Daoy (cell line): ENCODE measurements around the gene LRGUK. TPM values are rescaled to one million over a fixed set of nuclear protein-coding genes. Genes with fewer than 3 reads are reported as not detected.
"Not testable (repeated sequence)": the region's sequence is repeated elsewhere in the genome, so short reads cannot be mapped to it uniquely, and the experiment has no call there.

Source experiments
- DNase-seq: peaks from one replicate; pipeline ENCODE4 v3.0.0-alpha.2; 2015; ENCODE audit warnings: low read depth
- total RNA-seq: library from RNA; depleted of rRNA; stranded (reverse); fragments of >200 nt; shearing (Covaris generic); gene quantifications from 2 replicates; pipeline ENCODE4 v1.2.3, GENCODE V29; 2014

LRGUK gene
- total RNA-seq, 1 experiment from 2014 or later: 0.40 TPM

GRCh38 chr7:134234216-134234615 lies 107.1 kb downstream of the LRGUK start:
- no peak for DNase-seq

DNA sequence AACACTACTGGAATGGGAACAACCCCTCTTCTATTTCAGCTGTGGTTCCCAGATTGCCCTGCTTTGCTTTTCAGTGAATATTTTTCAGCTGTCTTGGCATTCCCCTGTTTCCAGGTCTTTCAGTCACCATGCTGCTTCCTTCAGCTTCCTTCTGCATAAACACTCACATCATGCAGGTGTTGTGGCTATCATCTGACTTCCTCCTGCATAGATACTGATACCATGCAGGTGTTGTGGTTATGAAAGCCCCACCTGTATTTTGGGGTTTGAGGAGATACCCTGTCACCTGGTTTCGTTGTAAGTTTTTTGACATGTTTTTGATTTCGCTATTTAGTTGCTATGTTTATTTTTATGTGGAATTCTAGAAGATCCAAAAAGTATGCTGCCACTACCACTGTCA lies 118.1 kb downstream of the LRGUK start:
- DNase-seq: no peak

DNA sequence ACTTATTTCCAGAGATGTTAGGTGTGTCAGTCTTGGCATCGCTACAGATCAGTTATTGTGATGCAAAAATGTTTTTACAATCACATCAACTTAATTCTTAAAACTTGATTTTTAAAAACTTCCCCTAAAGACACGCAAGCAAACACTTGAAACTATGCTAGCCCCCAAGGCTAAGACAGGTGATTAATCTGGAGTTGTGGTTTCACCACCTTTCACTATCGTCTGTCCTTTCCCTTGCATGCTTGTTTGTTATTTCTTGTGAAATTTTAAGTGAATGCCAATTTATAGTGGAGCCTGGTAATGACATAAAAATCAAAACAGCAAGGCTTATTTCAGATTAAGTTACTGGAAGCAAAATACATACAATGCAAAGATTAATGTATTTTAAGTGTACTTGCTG lies 119.2 kb downstream of the LRGUK start:
- no peak for DNase-seq

- no peak for DNase-seq
Measured at GRCh38 chr7:134246761-134247160, 119.6 kb downstream of the LRGUK start.

DNA sequence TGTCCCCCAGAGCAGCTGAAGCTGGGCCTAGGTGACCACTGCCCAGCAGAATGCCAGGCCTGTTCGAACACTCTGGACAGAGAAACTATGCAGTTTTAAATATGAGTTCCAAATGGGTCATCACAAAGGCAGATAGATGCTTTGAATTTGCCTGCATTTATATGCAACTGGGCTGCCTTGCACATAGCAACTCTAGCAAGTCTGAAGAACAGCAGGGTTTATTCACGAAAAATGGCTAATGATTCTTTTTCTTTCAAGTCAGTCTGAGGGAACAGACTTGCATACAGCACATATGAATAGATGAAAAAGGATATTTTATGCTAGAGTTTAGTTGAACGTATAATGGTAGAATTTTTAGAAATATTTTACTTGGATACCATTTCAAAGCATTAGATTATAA lies 121.1 kb downstream of the LRGUK start:
- DNase-seq: no peak

DNA sequence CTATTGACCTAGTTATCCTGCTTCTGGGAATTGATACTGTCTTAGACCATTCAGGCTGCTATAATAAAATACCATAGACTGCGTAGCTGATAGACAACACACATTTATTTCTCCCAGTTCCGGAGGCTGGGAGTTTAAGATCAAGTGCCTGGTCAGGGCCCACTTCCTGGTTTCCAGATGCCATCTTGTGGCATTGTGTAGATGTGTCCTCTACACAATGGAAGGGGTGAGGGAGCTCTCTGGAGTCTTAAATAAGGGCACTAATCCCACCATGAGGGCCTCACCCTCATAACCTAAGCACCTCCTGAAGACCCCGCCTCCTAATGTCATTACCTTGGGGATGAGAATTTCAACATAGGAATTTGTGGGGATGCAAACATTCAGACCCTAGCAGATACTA lies 127.2 kb downstream of the LRGUK start:
- peak; percentile 38 for DNase-seq

DNA sequence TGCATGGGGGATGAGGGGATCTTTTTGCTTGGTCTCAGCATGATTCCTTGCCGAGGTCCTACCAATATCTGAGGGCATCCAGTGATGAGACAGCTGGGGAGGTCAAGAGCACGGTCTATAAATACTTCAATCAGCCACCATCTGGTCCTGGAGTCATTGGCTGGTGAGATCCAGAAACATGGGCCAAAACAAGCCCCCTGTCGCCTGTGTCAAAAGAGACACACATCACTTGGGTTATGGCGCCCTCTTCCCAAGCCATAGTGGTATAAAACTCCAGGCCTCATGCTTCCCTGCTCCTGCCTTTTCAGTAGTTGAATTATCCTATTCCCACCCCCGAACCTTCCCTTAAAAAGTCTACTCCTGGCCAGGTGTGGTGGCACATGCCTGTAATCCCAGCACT lies 128.7 kb downstream of the LRGUK start:
- DNase-seq: no peak

DNA sequence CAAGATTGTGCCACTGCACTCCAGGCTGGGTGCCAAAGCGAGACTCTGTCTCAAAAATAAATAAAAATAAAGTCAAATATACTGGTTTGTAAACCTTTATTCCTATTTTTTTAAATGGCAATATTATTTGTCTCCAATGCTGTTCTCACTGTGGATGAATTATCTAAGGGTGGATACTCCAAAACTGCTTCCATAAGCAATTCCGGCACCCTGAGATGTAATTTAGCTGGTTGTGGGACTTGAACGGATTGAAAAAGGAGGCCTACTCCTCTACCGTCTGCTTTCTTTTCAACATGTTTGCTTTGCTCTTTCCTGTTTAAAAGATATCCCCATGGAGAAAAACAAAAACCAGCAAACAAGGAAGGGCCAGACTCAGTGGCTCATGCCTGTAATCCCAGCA lies 135.2 kb downstream of the LRGUK start:
- no peak for DNase-seq

DNA sequence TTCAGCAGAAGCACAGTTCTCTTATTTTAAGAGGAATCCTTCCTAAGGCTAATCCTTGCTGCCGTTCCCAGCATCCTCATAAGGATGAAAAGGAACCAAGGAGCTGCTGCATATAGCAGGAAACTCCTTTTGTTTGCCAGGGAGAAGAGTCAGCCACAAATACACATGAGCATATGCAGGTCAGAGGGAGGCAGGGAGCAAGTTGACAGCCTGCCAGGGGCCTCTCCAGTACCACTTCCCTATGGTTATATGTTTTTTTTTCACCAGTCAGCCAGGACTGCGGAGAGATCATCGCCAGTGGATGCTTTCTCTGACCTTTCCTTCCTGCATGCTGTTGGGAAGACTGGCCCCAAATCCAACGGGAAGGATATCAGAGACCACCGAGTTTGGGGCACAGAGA lies 149.8 kb downstream of the LRGUK start:
- DNase-seq: no peak

- DNase-seq: no peak
Measured at GRCh38 chr7:134278502-134279153, 151.5 kb downstream of the LRGUK start.

- no peak for DNase-seq
Measured at GRCh38 chr7:134279336-134279735, 152.2 kb downstream of the LRGUK start.

DNA sequence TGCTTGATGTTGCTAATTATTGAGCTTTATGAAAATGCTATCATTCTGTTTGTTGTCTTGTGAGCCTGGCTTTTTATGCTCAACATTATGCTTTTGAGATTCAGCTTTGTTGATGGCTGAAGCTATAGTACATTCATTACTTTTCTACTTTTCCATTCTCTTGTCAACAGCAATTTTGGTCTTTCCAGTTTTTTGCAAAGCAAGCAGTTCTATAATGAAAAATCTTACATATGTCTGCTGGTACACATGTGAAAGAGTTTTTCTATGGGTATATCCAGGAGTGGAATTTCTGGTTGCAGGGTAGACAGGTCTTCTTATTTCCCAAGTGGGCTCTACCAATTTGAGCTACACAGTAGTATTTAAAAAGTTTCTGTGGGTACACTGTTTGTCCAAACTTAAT lies 152.8 kb downstream of the LRGUK start:
- no peak for DNase-seq

- DNase-seq: no peak
Measured at GRCh38 chr7:134280508-134280907, 153.4 kb downstream of the LRGUK start.

GRCh38 chr7:134284011-134284410 lies 156.9 kb downstream of the LRGUK start:
- DNase-seq: no peak

GRCh38 chr7:134284952-134285351 lies 157.8 kb downstream of the LRGUK start:
- DNase-seq: no peak

- no peak for DNase-seq
Measured at GRCh38 chr7:134287916-134288659, 160.9 kb downstream of the LRGUK start.

DNA sequence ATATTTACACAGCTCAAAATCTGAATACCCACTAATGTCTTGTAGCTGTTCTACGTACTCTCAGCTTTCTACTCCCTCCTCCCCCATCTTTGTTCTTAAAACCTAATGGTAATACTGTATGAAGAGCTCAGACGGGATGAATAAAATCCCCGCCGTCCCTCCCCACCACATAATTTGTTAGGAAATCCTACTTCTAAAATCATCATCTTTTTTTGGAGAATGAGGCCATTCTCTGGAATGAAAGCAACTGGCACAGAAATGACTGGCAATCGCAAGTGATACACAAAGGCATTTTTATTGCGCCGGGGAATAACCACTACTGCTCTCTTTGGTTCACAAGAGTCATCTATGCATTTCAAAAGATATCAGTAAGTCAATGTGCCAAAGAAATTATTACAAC lies 162.3 kb downstream of the LRGUK start:
- DNase-seq: no peak

DNA sequence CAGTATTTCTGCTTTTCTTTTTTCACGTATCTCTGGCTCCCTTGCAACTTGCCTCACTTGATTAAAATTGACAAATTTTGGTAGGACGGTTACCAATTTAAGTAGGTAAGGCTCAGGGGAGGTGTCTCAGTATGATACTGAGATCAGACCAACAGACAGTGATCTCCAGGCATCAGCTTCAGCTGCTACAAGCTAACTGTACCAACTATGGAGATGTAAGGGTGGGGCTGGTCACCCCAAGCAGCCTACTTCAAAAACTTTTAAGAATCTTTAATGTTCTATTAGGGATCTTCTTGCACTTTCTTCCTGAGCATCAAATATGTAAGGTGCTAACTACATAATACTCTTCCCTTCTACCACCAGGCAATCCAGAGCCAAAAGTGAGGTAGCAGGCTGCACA lies 162.7 kb downstream of the LRGUK start:
- DNase-seq: no peak

DNA sequence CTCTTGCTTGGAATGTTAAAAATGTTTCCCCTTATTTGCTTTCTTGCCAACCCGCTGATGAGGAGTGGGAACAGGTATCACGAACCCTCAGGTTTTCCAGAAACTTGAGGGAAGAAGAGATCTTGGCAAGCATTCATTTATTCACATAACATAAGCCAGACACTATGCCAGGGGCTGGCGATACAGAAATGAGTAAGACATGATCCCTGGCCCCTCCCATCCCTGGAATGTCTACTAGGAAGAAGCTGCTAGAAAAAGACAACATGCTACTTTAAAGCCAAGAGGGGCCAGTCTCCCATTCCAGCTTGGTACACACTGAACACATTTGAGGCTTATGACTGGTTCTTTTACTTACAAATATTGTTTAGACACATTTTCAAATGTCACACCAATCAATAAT lies 163.1 kb downstream of the LRGUK start:
- DNase-seq: peak; percentile 25

- DNase-seq: no peak
Measured at GRCh38 chr7:134293002-134293740, 166.0 kb downstream of the LRGUK start.

DNA sequence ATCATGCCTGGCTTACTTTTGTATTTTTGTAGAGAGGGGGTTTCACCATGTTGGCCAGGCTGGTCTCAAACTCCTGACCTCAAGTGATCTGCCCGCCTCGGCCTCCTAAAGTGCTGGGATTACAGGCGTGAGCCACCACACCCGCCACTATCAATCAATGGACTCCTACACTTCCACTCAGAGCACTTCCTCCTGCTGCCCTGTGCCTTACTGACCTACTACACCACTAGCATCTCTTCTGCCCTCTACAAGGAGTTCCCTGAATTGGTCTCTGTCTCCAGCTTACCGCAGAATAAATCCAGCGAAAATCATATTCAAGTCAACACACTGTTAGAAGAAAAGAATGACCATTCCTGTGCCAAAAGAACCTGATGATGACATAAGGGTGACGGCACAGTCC lies 168.8 kb downstream of the LRGUK start:
- DNase-seq: not testable (repeated sequence)

DNA sequence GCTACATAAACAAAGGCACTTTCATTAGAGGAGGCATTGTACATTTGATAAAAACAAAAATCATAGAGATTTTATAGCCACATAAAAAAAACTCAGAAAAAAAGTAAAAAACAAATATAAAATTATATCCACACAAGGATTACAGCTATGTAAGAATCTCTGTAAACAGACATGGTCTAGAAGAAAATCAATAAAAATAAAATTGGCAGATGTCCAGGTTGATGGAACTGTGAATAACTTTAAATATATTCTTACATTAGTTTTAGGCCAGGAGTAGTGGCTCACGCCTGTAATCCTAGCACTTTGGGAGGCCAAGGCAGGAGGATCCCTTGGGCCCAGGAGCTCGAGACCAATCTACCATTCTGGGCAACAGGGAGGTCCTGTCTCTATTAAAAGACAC lies 170.3 kb downstream of the LRGUK start:
- DNase-seq: no peak
